ENCODE measurements around the gene BNIP3.
"Not testable (repeated sequence)": the region's sequence is repeated elsewhere in the genome, so short reads cannot be mapped to it uniquely, and the experiment has no call there.

Gene BNIP3

DNA sequence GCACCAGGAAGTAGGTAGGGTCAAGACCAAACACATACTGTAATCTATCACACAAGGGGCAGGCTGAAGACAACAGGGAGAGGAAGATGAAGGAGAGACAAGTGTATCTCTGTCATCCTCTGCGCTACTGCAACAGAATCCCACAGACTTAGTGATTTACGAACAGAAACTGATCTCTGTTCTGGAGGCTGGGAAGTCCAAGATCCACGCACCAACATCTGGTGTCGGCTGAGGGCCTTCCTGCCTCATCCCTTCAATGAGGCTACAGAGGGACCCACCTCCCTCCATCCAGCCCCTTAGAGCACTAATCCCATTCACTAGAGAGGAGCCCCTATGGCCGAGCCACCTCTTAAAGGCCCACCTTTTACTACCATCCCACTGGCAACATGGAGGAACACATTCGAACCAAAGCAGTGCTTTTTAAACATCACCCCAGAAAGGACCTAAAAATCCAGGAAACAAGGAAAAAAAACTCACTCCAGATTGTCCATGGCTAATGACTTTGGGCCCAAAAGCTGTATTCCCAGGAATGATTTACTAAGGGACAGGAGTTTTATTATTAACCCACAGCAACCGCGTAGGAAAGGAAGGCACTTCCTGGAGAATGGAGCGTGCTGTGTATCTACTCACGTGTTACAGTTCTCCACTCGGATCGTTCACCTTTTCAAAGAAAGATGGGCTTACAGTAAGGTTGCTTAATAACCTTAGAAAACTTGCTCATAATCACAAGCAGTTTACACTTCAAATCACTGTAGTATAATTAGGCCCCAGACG, 4.2 kb downstream of the BNIP3 start:
- DNase-seq = no peak

DNA sequence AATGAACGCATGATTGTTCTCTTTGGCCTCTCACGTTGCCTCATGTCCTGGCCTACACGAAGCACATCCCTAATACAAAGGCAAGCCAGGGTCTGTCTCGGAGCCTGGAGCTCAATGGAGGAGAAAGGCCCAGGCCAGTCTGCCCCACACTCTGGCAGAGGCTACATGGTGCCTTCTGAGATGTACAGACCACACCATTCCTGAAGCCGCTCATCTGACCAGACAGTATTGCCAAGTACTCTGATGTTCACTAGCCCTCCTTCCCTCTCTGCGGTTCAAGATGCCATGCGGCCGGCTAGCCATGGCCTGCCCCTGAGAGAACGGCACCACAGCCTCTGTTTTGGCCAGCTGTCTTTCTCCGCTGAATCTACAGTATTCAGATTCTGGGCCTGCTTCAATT, 5.9 kb downstream of the BNIP3 start:
- no peak for DNase-seq

DNA sequence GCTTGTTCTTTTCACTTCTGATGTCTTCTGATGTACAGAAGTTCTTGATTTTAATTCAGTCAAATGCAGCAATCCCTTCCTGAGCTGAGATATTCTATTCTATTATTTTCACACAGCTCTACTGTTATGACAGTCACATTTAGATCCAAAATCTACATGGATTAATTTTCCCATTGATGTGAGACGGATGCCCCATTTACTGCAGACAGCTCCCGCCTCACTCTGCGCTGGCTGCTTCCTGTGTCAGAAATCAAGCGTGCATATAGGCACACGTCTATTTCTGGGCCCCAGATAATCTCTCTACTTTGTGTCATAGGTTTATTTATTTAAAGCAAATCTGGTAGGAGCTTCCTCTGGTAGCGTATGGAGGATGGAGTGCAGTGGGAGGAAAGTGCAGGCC, 6.7 kb downstream of the BNIP3 start:
- no peak for DNase-seq

DNA sequence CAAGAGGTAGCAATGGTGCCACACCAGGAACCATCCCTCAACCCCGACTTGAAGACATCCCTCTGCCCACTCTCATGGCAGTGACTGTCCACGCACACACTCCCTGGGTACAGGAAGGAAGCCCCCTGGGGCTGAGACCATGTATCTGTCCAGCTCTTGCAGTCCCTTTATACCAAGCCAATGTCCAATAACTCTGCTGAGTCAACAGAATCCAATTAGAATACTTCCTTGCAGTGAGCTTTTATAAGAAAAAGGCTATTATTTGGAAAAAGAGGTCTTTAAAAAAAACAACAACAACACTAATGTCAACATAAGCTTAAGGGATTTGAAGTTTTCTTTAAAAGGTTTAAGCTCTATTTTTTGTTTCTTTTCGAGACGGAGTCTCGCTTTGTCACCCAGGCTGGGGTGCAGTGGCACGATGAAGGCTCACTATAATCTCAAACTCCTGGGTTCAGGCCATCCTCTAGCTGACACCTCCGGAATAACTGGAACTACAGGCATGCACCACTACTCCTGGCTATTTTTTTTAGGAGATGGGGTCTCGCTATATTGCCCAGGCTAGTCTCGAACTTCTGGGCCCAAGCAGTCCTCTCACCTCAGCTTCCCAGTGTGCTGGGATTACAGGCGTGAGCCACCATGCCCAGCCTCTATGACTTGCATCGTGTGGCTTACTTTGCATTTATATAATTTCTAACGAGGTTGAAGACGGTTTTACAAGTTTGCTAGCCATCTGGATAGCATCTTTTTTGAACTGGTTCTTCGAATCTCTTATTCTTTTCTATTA, 7.5 kb downstream of the BNIP3 start:
- DNase-seq = no peak

DNA sequence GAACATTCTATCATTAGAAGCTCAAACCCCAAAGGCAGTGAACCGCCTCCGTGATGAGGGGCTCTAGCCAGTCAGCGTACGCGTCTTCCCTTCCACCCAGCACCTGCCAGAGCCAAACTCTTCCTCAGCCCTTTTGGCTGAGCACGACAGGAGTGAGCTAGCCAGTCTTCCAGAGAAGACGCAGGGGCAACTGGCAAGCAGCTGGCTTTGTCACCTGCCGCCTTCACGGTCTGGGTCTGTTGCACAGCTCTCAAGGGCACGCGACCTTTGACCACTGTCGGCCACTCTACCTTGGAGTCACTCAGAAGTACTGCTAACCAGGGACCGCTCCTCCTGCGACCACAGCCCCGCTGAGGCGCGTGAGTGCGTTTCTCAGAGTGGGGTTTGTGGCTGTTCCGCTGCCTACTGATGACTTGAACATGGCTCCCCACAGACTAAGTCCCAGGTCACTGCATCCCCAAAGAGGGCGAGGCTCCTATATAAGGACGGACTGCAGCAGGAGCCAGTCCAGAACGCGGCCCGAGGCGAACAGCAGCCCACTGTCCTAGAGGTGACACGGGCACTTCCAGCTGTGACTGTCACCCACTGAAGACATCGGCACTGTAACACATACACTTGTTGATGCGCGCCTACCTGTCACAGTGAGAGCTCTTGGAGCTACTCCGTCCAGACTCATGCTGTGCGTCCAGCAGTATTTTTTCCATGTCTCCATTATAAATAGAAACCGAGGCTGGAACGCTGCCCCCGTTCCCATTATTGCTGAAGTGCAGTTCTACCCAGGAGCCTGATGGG, 8.4 kb downstream of the BNIP3 start:
- DNase-seq = no peak

DNA sequence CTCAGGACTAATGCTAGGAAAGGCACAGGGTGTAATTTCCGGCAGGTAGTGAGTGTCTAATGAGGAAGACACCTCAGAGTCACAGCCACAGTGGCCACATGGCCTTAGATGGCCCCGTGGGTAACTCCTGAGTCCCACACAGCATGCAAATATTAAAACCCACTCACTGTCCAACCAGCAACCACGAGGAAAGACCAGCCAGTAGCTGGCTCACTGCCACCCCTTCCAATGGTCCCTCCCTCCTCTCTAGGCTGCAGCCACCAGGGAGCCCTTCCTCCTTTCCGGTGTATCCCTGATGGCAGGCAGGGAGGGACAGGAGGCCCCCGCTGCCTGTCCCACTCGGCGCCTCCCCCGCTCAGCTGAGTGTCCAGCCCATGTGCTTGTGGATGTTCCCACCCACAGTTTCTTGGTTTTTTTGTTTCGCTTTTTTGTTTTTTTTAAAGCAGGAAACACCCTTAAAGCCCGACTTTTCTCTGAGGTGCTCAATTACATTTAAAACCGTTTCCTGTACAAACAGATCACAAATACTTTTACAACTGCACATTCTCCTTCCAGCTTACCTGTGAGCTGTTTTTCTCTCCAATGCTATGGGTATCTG, 9.2 kb downstream of the BNIP3 start:
- no peak for DNase-seq

DNA sequence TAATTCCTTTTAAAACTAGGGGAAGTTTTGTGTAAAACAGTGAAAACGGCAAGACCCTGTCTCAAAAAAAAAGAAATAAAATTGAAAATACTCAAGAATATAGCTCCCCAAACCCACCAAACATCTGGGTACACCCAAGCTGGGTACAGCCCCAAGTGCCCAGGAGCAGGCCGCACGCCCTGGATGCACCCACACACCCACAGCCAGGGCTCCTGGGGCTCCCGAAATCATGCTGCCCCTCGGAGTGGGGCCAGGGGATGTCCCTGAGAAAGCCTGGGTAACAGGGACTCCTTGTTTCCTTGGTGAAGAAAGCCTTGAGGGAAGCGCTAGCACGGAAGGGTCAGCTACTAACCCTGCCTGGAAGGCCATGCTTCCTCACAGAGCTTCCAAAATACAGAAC, 10.1 kb downstream of the BNIP3 start:
- DNase-seq = no peak

DNA sequence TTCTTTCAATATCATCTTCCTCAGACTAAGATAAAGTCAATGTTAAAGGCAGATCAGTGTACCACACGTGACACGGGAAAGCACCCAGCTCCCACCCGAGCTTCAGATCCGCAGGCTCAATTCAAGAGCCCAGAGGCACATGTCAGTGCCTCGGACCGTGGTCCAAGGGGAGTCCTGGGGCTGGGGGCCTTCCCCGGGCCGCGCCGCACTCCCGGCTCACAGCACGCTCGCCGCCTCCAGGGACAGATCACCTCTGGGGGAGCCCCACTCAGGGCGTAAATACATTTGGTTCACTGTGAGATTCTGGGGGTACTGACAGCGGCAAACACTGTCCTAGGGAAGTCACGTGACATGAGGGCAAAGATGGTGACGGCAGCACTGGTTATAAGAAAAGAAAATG, 10.8 kb downstream of the BNIP3 start:
- no peak for DNase-seq

DNA sequence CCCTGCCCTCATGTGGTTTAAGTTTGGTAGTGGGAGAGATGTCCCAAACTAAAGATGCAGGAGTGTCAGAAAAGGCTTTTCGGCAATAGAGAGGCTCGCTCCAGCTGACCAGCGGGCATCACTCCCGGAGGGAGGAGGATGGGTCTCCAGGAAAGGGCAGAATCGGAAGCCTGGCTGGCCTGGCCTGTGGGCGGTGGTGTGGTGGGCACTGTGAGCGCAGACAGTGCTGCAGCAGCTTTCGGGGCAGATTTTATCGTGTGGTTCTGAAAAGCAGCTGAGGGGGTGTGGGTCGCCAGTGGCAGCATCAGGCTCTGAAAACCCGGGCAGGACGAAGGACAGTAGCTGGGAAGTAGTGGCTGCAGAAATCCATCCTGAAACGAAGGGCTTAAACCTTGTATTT, 12.8 kb downstream of the BNIP3 start:
- DNase-seq = no peak

DNA sequence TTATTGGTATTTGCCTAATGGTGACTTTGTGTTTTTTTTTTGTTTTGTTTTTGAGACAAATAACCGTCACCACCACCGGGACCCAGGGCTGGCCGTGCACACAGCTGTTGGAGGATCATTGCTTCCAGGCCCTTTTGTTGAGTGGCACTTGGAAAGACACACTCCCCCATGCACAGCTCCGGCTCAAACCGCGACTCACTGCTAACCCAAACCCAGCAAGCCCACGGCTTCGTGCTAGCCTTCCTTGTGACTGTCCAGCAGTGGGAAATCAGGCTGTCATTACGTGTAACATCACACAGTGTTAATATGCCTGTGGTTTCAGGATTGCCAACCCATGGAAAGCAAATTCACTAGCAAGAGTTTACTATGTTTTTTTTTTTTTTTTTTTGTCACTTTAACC, 17.4 kb downstream of the BNIP3 start:
- no peak for DNase-seq

DNA sequence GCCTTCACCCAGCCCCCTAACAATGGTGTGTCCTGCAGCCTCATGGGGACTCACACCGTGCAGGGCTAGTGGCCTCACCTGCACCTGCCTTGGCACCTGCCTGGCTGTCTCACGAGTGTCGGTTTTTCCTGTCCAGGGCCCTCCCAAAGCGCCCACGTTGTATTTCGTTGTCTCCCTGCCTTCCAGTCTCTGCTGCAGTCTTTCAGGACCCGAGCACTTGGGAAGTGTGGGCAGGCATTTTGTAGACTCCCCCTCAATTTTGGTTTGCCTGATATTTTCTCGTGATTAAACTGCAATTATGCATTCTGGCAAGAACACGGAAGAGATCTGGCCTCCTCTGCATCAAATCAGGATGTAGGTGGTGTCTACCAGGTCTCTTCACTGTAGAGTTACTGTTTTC, 17.9 kb downstream of the BNIP3 start:
- DNase-seq = no peak

DNA sequence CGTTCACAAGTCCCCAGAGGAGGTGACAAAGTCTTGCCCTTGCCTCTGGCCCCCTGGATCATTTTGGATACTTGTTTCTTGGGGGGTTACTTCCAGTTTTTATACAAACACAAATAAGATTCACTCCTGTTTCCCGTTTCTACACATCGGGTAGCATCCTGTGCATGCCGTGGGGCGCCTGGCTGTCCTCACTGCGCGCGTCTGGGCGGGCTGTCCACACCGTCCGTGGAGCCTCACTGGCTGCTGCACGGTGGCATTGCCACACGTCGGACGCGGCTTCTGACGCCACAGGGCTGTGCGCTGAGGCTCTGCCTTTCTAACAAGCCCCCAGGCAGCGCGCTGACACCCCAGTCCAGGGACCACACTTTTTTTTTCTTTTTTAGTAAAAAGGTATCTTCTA, 18.4 kb downstream of the BNIP3 start:
- no peak for DNase-seq

DNA sequence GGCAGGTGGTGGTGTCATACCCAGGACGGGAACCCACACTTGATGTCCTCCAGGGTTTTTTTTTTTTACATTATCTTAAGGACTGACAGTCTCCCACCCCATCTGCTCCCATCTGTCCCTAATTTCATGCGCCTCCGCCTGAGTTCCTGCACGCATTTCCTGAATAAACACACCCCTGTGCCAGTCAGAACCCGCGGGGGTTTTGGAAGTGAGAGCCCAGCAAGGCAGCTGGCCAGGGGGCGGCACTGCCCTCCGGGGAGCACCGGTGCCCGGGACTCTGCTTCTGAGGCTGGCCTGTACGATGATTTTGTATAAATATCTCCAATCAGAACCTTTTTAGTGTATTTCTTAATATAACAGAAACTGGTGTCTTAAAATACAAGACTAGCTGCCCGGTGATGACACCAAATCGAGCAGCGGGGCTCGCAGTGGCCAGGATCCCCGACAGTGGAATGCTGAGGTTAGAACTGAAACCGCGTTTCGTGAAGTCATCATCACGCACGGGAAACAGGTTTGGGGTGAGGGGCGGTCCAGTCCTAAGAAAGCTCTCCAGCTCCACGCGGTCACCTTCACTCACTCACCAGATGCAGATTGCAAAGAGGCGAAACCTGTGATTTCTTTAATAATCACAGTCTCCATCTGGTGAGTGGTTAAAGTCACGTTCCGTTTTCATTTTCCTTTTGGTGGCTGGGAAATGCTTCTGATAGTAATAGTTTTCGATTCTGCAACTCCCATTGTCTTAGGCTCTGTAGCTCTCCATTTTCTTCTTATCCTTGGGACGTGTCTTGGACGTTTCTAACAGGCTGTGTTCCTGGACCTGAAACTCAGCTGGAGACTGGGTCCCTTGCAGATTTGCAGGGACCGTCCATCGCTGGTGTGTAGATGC, 19.7 kb downstream of the BNIP3 start:
- no peak for DNase-seq

DNA sequence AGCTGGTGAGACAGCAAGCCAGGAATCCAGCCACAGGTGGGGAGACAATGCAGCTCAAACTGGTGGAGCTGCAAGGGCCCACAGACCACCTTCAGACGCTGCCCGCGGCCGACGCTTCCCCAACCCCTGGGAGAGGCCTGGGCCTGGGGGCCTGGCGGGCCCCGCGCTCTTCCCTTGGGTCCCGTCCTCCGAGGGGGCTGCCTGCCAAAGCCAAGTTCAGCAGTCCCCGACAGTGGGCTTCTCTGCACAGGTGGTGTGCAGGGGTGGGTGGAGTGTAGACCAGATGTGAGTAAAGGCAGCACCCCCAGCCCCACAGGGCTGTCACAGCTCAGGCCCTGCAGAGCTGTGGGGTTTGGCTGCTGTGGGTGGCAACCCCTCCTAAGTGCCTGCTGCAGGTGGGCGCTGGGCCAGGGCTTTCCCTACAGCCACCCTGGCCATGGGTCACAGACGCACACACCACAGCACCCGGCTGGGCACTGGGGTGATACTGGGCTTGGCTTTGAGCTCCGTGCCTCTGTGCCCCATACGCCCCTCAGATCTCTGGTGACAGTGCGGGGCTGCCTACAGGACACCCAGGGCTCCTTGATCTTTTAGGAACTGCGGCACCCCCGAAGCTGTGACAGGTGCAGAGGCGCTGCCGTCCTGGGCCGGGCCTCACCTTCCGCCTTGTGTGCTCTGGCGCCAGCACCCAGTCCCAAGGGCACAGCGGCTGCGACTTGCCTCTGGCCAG, 20.5 kb downstream of the BNIP3 start:
- no peak for DNase-seq

DNA sequence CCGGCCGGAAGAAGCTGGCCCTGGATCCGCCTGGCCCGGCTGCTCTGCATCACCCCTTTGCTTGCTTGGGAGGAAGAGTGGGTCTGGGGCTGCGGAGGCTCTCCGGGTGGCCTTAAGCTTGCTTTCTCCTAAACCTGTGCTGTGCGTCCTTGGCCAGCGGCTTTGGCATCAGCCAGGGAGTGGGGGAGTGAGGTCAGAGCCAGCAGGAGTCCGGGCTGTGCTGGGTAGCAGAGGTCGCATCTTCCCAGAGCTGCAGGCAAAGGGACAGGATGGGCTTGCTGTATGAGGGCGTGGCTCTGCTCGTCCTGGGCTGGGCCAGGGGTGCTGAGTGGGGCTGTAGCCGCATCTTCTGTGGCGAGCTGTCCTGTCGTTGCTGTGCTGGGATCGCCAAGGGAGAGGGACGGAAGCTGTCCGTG, 21.1 kb downstream of the BNIP3 start:
- no peak for DNase-seq

DNA sequence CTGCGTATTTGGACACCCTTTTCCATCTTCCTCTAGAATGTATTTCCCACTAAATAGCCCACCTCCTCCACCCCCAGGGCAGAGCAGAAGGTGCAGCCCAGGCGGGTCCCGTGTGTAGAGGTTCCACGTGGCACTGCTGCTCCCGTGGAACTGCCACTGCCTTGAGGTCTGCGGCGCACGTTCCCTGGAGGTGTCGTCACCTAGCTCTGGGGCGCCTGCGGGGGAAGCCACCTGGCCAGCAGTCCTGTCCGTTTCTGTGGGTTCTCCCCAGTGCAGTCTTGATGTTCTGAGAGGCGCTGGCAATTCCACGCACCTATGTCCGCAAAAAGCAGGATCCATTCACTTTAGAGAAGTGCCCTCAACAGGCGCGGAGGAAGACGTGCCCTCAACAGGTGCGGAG, 21.9 kb downstream of the BNIP3 start:
- DNase-seq = no peak

DNA sequence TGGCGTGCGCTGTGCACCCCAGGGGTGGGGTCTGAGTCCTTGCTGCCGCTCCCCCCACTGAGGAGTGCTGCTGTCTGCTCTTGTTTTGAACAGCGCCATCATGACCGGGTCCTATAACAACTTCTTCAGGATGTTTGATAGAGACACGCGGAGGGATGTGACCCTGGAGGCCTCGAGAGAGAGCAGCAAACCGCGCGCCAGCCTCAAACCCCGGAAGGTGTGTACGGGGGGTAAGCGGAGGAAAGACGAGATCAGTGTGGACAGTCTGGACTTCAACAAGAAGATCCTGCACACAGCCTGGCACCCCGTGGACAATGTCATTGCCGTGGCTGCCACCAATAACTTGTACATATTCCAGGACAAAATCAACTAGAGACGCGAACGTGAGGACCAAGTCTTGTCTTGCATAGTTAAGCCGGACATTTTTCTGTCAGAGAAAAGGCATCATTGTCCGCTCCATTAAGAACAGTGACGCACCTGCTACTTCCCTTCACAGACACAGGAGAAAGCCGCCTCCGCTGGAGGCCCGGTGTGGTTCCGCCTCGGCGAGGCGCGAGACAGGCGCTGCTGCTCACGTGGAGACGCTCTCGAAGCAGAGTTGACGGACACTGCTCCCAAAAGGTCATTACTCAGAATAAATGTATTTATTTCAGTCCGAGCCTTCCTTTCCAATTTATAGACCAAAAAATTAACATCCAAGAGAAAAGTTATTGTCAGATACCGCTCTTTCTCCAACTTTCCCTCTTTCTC, 26.0 kb downstream of the BNIP3 start:
- no peak for DNase-seq

DNA sequence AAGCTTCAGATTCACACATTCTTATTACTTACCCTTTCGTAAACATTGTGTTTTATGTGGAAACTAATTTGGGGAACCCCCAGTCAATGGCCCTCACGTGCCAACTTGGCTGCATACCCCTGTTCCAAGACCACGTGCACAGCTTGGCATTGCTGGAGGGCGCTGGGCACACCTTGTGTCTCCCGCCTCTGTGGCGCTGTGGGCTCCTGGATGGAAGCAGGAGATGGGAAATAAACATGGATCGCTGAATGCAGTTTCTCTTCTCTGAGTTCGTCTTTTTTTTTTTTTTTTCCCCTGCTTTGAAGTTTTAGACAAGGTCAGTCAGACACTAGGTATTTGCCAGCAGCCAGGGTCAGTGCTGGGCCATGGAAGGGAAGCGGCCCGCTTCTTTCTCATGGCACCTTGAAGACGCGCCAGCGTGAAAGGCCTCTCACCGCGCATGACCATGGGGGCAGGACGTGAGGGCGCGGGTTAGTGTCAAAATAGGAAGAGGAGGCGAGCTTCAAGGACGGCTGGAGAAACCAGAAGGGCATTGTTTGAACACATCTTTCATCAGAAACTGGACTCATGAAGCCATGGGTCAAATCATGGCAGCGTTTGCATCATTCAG, 27.3 kb downstream of the BNIP3 start:
- DNase-seq = no peak

DNA sequence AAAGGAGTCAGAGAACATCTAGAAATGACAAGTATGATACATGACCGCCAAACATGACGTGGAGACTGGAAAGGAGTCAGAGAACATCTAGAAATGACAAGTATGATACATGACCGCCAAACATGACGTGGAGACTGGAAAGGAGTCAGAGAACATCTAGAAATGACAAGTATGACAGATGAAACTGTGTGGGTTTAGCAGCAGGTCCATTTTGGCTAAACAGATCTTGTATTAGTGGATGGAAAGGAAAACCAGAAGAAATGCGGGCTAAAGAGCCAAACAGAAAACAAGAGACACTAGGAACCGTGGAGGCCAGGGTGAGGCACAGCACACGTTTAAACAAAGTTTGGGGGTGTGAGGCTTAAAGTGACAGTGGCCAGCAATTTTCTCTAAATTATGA, 31.8 kb downstream of the BNIP3 start:
- not testable (repeated sequence) for DNase-seq
